ENCODE data around the gene HSD11B1. TPM values are rescaled to one million over a fixed set of nuclear protein-coding genes. Genes with fewer than 3 reads are reported as not detected.

Gene HSD11B1
- total and polyA plus RNA-seq, 2 donors (not counting 3 experiments of a cell fraction or from before 2014, with no cell fraction given), result not detected

- H3K36me3 ChIP-seq (ENCODE audit: control insufficient read depth in 2 of 2, extremely low read depth in 1 of 2, insufficient read depth in 2 of 2, low read length in 2 of 2), result no peaks in the 10 kb centered on the region
- H4K20me1 ChIP-seq (replicated peaks; ENCODE audit: control insufficient read depth, extremely low read depth, insufficient read depth, low read length), result no peaks in the 10 kb centered on the region
- no peak overlapping the region for H3K9ac ChIP-seq (replicated peaks; ENCODE audit: extremely low read depth, insufficient read depth, low read length)
- FAIRE-seq (no peak), DNase-seq (ENCODE audit: low read depth, low spot score) (no peak)
- no peaks in the 10 kb centered on the region for H3K27me3 ChIP-seq (ENCODE audit: control insufficient read depth in 2 of 2, insufficient read depth in 2 of 2, low read length in 2 of 2)
- H3K9me3 ChIP-seq (replicated peaks; ENCODE audit: control insufficient read depth, insufficient read depth, low read length), result no peaks in the 10 kb centered on the region
- H3K9me1 ChIP-seq (replicated peaks; ENCODE audit: control insufficient read depth, extremely low read depth, insufficient read depth, low read length), result no peaks in the 10 kb centered on the region
- intact Hi-C loops (cut with micrococcal nuclease), result no loop called here
- H3K4me3 ChIP-seq (replicated peaks in 1 of 3; ENCODE audit: insufficient read depth in 1 of 3, low read depth in 1 of 3, low read length in 3 of 3), result no peak overlapping the region
- no TSS peak for BruUV-seq (replicated peaks)
- no peak overlapping the region for H2AFZ ChIP-seq (ENCODE audit: low read depth, low read length)
- dilution Hi-C loops (cut with MboI; ENCODE audit: extremely low pct_ligation_motif_present, low sequenced_read_pairs), result no loop called here
- peaks cover 5% of the 10 kb centered on the region for H3K4me1 ChIP-seq (ENCODE audit: control insufficient read depth, extremely low read depth, insufficient read depth, low read length)
- H3K27ac ChIP-seq (ENCODE audit: insufficient read depth, low read depth, low read length), result no peak overlapping the region
- TF ChIP-seq MAX (IDR thresholded peaks at IDR 0.05; ENCODE audit: insufficient read depth, insufficient read length) (no peak), JUN (IDR thresholded peaks at IDR 0.05; ENCODE audit: borderline replicate concordance, insufficient read depth, insufficient read length, low read depth) (no peak), CTCF (IDR thresholded peaks at IDR 0.05; ENCODE audit: extremely low read depth in 1 of 2, insufficient read depth in 1 of 2, low read depth in 1 of 2, low read length in 2 of 2) (no peak), POLR2AphosphoS5 (IDR thresholded peaks at IDR 0.05; ENCODE audit: insufficient read depth, low read depth, low read length) (no peak), MYC (IDR thresholded peaks at IDR 0.05; ENCODE audit: low read depth, low read length) (no peak), FOS (IDR thresholded peaks at IDR 0.05; ENCODE audit: borderline replicate concordance, insufficient read depth, low read length) (no peak), POLR2A (IDR thresholded peaks at IDR 0.05; ENCODE audit: low read depth, low read length) (no peak), GATA2 (IDR thresholded peaks at IDR 0.05; ENCODE audit: insufficient read depth, insufficient read length, low read depth, low read length) (no peak), EZH2 (IDR thresholded peaks at IDR 0.05; ENCODE audit: borderline replicate concordance, low read depth, low read length, severe bottlenecking) (no peak)
- POLR2A ChIA-PET, result no interaction called here
- H3K4me2 ChIP-seq (ENCODE audit: insufficient read depth, low read length), result no peak overlapping the region
- no peaks in the 10 kb centered on the region for H3K79me2 ChIP-seq (ENCODE audit: control insufficient read depth, insufficient read depth, low read length)
- CTCF ChIA-PET, result interaction anchor here (1.1 to 2.8 kb wide), 2 partner anchors 132 to 142 kb away, joined by 3 to 10 read pairs; no protein-coding TSS in a partner anchor
These were observed 3.7 kb downstream of the HSD11B1 start for GRCh38 chr1:209708297-209708696.

All from endothelial cell of umbilical vein (primary cell).